Peyer's patch (tissue), 4 donors: ENCODE measurements around the gene PXDN.

Experiments used
- POLR2A ChIP-seq, 2 donors: fragments of 450-650 bp; IDR thresholded peaks; one replicate each; pipeline ENCODE4 v1.5.1; 2017; ENCODE audit warnings: antibody characterized with exemption in 2 of 2, mild to moderate bottlenecking in 2 of 2, moderate library complexity in 2 of 2
- TF ChIP-seq, protein P1 (sequence below), 6 experiments: fragments of 450-650 bp in 4 of 6; fragments of 200-600 bp in 2 of 6; sonication (generic) in 1 of 6; IDR thresholded peaks; one replicate each; pipeline ENCODE4 v1.5.1; 2017 to 2019; ENCODE audit warnings: antibody characterized with exemption in 6 of 6, mild to moderate bottlenecking in 3 of 6, moderate library complexity in 1 of 6

- TF ChIP-seq, protein P1, sequence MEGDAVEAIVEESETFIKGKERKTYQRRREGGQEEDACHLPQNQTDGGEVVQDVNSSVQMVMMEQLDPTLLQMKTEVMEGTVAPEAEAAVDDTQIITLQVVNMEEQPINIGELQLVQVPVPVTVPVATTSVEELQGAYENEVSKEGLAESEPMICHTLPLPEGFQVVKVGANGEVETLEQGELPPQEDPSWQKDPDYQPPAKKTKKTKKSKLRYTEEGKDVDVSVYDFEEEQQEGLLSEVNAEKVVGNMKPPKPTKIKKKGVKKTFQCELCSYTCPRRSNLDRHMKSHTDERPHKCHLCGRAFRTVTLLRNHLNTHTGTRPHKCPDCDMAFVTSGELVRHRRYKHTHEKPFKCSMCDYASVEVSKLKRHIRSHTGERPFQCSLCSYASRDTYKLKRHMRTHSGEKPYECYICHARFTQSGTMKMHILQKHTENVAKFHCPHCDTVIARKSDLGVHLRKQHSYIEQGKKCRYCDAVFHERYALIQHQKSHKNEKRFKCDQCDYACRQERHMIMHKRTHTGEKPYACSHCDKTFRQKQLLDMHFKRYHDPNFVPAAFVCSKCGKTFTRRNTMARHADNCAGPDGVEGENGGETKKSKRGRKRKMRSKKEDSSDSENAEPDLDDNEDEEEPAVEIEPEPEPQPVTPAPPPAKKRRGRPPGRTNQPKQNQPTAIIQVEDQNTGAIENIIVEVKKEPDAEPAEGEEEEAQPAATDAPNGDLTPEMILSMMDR (IDR thresholded peaks at IDR 0.05): no peak
- no peak for TF ChIP-seq POLR2A (IDR thresholded peaks at IDR 0.05)
Measured at GRCh38 chr2:1691366-1691765, 52.9 kb downstream of the PXDN start.
